ENCODE data around the gene LPAR3. TPM values are rescaled to one million over a fixed set of nuclear protein-coding genes. Genes with fewer than 3 reads are reported as not detected.

The LPAR3 gene
- total and polyA plus RNA-seq, 2 donors (not counting 1 experiment from before 2014, with no cell fraction given): 1.8 to 7.6 TPM

GRCh38 chr1:84845357-84845756 is 47.6 kb downstream of the LPAR3 start:
- Histone ChIP-seq H2AFZ (ENCODE audit: low read length) (no peak overlapping the region), H3K4me3 (replicated peaks in 1 of 4; ENCODE audit: control extremely low read depth in 1 of 4, insufficient read depth in 1 of 4, low read depth in 3 of 4, low read length in 4 of 4) (no peak overlapping the region), H3K9ac (ENCODE audit: insufficient read depth, low read length) (no peak overlapping the region), H3K27me3 (ENCODE audit: control insufficient read depth, insufficient read depth, low read length) (no peaks in the 10 kb centered on the region), H3K4me2 (ENCODE audit: extremely low read depth, insufficient read depth, low read length) (no peak overlapping the region), H3K27ac (ENCODE audit: insufficient read depth, low read length) (no peak overlapping the region), H3K4me1 (ENCODE audit: control insufficient read depth, extremely low read depth, insufficient read depth, low read length) (peaks cover 5% of the 10 kb centered on the region), H3K79me2 (ENCODE audit: control insufficient read depth, insufficient read depth, low read length) (no peaks in the 10 kb centered on the region), H3K9me3 (ENCODE audit: control insufficient read depth, insufficient read depth, low read depth, low read length) (no peaks in the 10 kb centered on the region), H4K20me1 (ENCODE audit: control insufficient read depth, extremely low read depth, insufficient read depth, low read length) (no peaks in the 10 kb centered on the region), H3K36me3 (ENCODE audit: control insufficient read depth, insufficient read depth, low read length) (no peaks in the 10 kb centered on the region)
- no peak for TF ChIP-seq EZH2 (IDR thresholded peaks at IDR 0.05; ENCODE audit: low read length, missing control alignments)
- no peak for TF ChIP-seq CTCF (conservative IDR thresholded peaks at IDR 0.05 in 1 of 2, IDR thresholded peaks at IDR 0.05 in 1 of 2; ENCODE audit: low read depth in 1 of 2, low read length in 2 of 2)
- DNase-seq (ENCODE audit: low read depth in 2 of 2): no peak

GRCh38 chr1:84844094-84844493 is 48.9 kb downstream of the LPAR3 start:
- Histone ChIP-seq H3K4me3 (replicated peaks in 1 of 4; ENCODE audit: control extremely low read depth in 1 of 4, insufficient read depth in 1 of 4, low read depth in 3 of 4, low read length in 4 of 4) (no peak overlapping the region), H3K27me3 (ENCODE audit: control insufficient read depth, insufficient read depth, low read length) (no peaks in the 10 kb centered on the region), H3K9ac (ENCODE audit: insufficient read depth, low read length) (no peak overlapping the region), H4K20me1 (ENCODE audit: control insufficient read depth, extremely low read depth, insufficient read depth, low read length) (no peaks in the 10 kb centered on the region), H3K9me3 (ENCODE audit: control insufficient read depth, insufficient read depth, low read depth, low read length) (no peaks in the 10 kb centered on the region), H2AFZ (ENCODE audit: low read length) (no peak overlapping the region), H3K36me3 (ENCODE audit: control insufficient read depth, insufficient read depth, low read length) (no peaks in the 10 kb centered on the region), H3K27ac (ENCODE audit: insufficient read depth, low read length) (no peak overlapping the region), H3K4me2 (ENCODE audit: extremely low read depth, insufficient read depth, low read length) (no peak overlapping the region), H3K79me2 (ENCODE audit: control insufficient read depth, insufficient read depth, low read length) (no peaks in the 10 kb centered on the region), H3K4me1 (ENCODE audit: control insufficient read depth, extremely low read depth, insufficient read depth, low read length) (peaks cover 5% of the 10 kb centered on the region)
- no peak for DNase-seq (ENCODE audit: low read depth in 2 of 2)
- TF ChIP-seq CTCF (conservative IDR thresholded peaks at IDR 0.05 in 1 of 2, IDR thresholded peaks at IDR 0.05 in 1 of 2; ENCODE audit: low read depth in 1 of 2, low read length in 2 of 2): no peak
- TF ChIP-seq EZH2 (IDR thresholded peaks at IDR 0.05; ENCODE audit: low read length, missing control alignments): no peak

GRCh38 chr1:84842748-84843231 is 50.2 kb downstream of the LPAR3 start:
- Histone ChIP-seq H2AFZ (ENCODE audit: low read length) (no peak overlapping the region), H3K9me3 (ENCODE audit: control insufficient read depth, insufficient read depth, low read depth, low read length) (no peaks in the 10 kb centered on the region), H3K4me3 (replicated peaks in 1 of 4; ENCODE audit: control extremely low read depth in 1 of 4, insufficient read depth in 1 of 4, low read depth in 3 of 4, low read length in 4 of 4) (no peak overlapping the region), H3K4me2 (ENCODE audit: extremely low read depth, insufficient read depth, low read length) (no peak overlapping the region), H3K27me3 (ENCODE audit: control insufficient read depth, insufficient read depth, low read length) (no peaks in the 10 kb centered on the region), H4K20me1 (ENCODE audit: control insufficient read depth, extremely low read depth, insufficient read depth, low read length) (no peaks in the 10 kb centered on the region), H3K4me1 (ENCODE audit: control insufficient read depth, extremely low read depth, insufficient read depth, low read length) (peaks cover 4% of the 10 kb centered on the region), H3K36me3 (ENCODE audit: control insufficient read depth, insufficient read depth, low read length) (no peaks in the 10 kb centered on the region), H3K9ac (ENCODE audit: insufficient read depth, low read length) (no peak overlapping the region), H3K27ac (ENCODE audit: insufficient read depth, low read length) (no peak overlapping the region), H3K79me2 (ENCODE audit: control insufficient read depth, insufficient read depth, low read length) (no peaks in the 10 kb centered on the region)
- TF ChIP-seq EZH2 (IDR thresholded peaks at IDR 0.05; ENCODE audit: low read length, missing control alignments) (no peak), CTCF (conservative IDR thresholded peaks at IDR 0.05 in 1 of 2, IDR thresholded peaks at IDR 0.05 in 1 of 2; ENCODE audit: low read depth in 1 of 2, low read length in 2 of 2) (no peak)
- peak in 1 of 2 donors; percentile 15 for DNase-seq (ENCODE audit: low read depth in 2 of 2)

All from fibroblast of lung (primary cell).